GM12872 (cell line): ENCODE results near the gene RASIP1.

Experiments
- CTCF ChIP-seq: IDR thresholded peaks from 3 replicates; pipeline ENCODE4 v1.5.1; 2011; ENCODE audit warnings: low read depth, mild to moderate bottlenecking, low read length, moderate library complexity; ENCODE audit not compliant: insufficient read depth

The RASIP1 gene

GRCh38 chr19:48720251-48720612 is 20.2 kb downstream of the RASIP1 start:
- TF ChIP-seq CTCF: no peak

DNA sequence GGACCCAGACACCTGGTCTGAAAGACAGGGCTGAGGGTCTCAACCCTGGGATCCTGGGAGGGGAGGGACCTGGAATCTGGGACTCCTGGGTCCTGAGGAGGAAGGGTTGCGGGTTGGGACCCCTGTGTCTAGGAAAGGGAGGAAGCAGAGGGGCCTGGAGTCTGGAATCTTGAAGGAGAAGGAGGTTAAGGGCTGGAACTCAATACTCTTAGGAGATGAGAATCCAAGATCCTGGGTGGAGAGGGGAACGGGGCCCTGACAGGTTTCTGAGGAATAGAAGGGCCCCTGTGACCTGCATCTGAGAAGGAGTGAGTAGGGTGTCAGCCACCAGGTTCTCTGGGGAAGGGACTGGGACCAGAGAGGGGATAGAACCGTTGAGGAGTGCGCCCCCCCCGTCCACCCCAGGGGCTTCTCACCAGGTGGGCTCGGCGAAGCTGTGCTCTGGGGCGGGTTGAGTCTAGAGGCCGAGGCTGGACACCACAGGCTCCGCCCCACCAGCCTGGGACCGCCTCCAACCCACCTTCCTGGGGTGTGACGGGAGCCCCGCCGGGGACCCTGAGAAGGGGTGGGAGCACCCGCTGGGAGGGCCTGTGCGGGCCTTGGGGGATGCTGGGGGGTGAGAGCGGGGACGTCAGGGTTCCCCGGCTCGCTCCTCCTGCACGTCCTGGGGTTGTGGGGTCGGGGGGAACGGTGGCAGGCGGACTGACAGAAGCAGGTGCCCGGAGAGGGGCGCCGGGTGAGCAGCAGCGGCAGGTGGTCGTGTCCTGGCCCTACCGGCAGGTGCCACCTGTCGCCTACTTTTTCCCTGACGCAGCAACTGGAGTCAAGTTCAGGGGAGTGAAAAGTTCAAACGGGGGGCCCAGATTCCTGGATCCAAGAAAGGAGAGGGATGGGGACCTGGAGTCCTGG is 20.9 kb downstream of the RASIP1 start, which contains the start of gene MAMSTR:
Gene MAMSTR (minus strand): TSS at position 463 of the 909 bp plus-strand sequence. CDS start 694 bp downstream, outside the sequence.
- no peak for TF ChIP-seq CTCF

- TF ChIP-seq CTCF: no peak
Observed at GRCh38 chr19:48718711-48719231, 21.6 kb downstream of the RASIP1 start.

- no peak for TF ChIP-seq CTCF
Observed at GRCh38 chr19:48716562-48717291, 23.7 kb downstream of the RASIP1 start.

GRCh38 chr19:48715681-48716171 is 24.7 kb downstream of the RASIP1 start:
- no peak for TF ChIP-seq CTCF

DNA sequence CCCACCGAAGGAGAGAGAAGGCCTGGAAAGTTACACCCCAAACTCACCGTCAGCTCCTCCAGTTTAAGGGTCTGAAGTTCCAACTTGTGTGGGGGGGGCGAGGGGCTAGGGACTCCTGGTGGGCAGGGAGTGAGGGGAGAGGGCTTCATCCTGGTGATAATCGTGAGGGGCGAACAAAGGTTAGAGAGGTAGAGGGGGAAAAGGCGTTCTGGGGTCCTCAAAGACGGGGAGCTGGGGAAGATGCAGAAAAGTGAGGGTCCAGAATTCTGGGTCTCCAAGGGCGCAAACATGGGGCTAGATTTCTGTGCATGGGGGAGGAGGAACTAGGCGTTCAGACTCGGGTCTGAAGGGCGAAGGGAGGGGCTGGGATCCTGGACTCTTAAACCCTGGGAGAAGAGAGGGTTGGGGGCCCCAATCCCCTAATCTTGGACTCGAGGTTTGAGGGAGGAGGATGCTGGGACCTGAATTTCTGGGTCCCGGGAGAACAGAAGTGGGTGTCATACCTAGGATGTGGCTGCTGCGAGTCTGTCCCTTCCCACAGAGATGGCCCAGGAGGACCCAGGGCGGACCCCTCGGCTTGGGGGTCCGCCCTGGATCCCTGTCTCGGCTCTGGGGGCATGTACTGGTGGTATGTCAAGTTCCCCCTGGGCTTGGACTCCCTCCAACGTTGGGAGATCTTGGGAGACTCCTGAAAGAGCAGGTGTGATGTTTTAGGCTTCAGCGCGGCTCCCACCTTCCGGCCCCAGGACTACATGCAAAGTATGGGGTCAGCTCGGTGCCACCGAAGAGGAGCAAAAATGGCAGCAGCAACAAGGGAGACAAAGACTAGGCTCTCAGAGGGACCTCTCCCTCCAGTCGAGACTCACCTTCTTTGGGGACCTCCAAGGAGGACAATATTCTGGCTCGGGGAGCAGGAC is 25.4 kb downstream of the RASIP1 start:
- no peak for TF ChIP-seq CTCF
